Kasumi-1 (cell line): Measurements from ENCODE around the gene CHST8.

ENCODE experiments used
- DNase-seq, 2 experiments: peaks; one replicate each; lab custom pipeline; 2025; lab: John Stamatoyannopoulos, UW

The CHST8 gene

GRCh38 chr19:33715462-33715861 is 93.7 kb downstream of the CHST8 start:
- DNase-seq, result no peak

- DNase-seq, result no peak
Measured at GRCh38 chr19:33717878-33718277, 96.1 kb downstream of the CHST8 start.

- no peak for DNase-seq
Measured at GRCh38 chr19:33718651-33719254, 97.0 kb downstream of the CHST8 start.

GRCh38 chr19:33719366-33720154 is 97.8 kb downstream of the CHST8 start:
- no peak for DNase-seq

- no peak for DNase-seq
Measured at GRCh38 chr19:33720155-33720493, 98.4 kb downstream of the CHST8 start.

- DNase-seq, result no peak
Measured at GRCh38 chr19:33720691-33721682, 99.2 kb downstream of the CHST8 start.

- no peak for DNase-seq
Measured at GRCh38 chr19:33721735-33722297, 100.1 kb downstream of the CHST8 start.

- DNase-seq, result no peak
Measured at GRCh38 chr19:33722456-33723239, 100.9 kb downstream of the CHST8 start.

GRCh38 chr19:33723512-33723911 is 101.8 kb downstream of the CHST8 start:
- DNase-seq, result no peak

GRCh38 chr19:33724021-33724720 is 102.4 kb downstream of the CHST8 start:
- no peak for DNase-seq

- DNase-seq, result no peak
Measured at GRCh38 chr19:33724721-33725060, 102.9 kb downstream of the CHST8 start.

- DNase-seq, result no peak
Measured at GRCh38 chr19:33725567-33725966, 103.8 kb downstream of the CHST8 start.

- no peak for DNase-seq
Measured at GRCh38 chr19:33726756-33727155, 105.0 kb downstream of the CHST8 start.

GRCh38 chr19:33727331-33727998 is 105.7 kb downstream of the CHST8 start:
- no peak for DNase-seq

GRCh38 chr19:33728141-33728540 is 106.4 kb downstream of the CHST8 start:
- DNase-seq, result no peak

GRCh38 chr19:33730858-33731607 is 109.3 kb downstream of the CHST8 start:
- no peak for DNase-seq

- no peak for DNase-seq
Measured at GRCh38 chr19:33731881-33732280, 110.1 kb downstream of the CHST8 start.

- no peak for DNase-seq
Measured at GRCh38 chr19:33734913-33735312, 113.2 kb downstream of the CHST8 start.

- DNase-seq, result no peak
Measured at GRCh38 chr19:33736158-33736557, 114.4 kb downstream of the CHST8 start.

- DNase-seq, result no peak
Measured at GRCh38 chr19:33736787-33737186, 115.0 kb downstream of the CHST8 start.
